HUDEP-2 (cell line): ENCODE measurements around the gene CDC73.
"Not testable (repeated sequence)": the region's sequence is repeated elsewhere in the genome, so short reads cannot be mapped to it uniquely, and the experiment has no call there.

ENCODE experiments used
- DNase-seq, 76 experiments: peaks; one replicate each; lab custom pipeline; 2025; ENCODE audit not compliant: unreplicated experiment in 76 of 76; lab: John Stamatoyannopoulos, UW

CDC73 gene

GRCh38 chr1:193113258-193113991 is 8.4 kb upstream of the CDC73 start:
- no peak for DNase-seq

GRCh38 chr1:193113992-193114332 is 7.9 kb upstream of the CDC73 start:
- DNase-seq: no peak

- DNase-seq: no peak
Measured at GRCh38 chr1:193114485-193115095, 7.2 kb upstream of the CDC73 start.

GRCh38 chr1:193115629-193116227 is 6.1 kb upstream of the CDC73 start:
- DNase-seq: no peak

GRCh38 chr1:193117167-193117566 is 4.7 kb upstream of the CDC73 start:
- DNase-seq: not testable (repeated sequence)

GRCh38 chr1:193118194-193118593 is 3.6 kb upstream of the CDC73 start:
- no peak for DNase-seq

- DNase-seq: no peak
Measured at GRCh38 chr1:193118803-193119730, 2.8 kb upstream of the CDC73 start.

GRCh38 chr1:193120604-193121166 is 1.1 kb upstream of the CDC73 start:
- DNase-seq: no peak

- DNase-seq: no peak
Measured at GRCh38 chr1:193123751-193124150, 1.9 kb downstream of the CDC73 start.

GRCh38 chr1:193125369-193125768 is 3.5 kb downstream of the CDC73 start:
- no peak for DNase-seq

GRCh38 chr1:193131266-193131860 is 9.5 kb downstream of the CDC73 start:
- no peak for DNase-seq

GRCh38 chr1:193140254-193140653 is 18.4 kb downstream of the CDC73 start:
- DNase-seq: no peak

GRCh38 chr1:193141804-193142203 is 20.0 kb downstream of the CDC73 start:
- DNase-seq: no peak

GRCh38 chr1:193142409-193142808 is 20.6 kb downstream of the CDC73 start:
- no peak for DNase-seq

- no peak for DNase-seq
Measured at GRCh38 chr1:193143285-193143684, 21.5 kb downstream of the CDC73 start.

GRCh38 chr1:193144361-193144938 is 22.6 kb downstream of the CDC73 start:
- DNase-seq: no peak

GRCh38 chr1:193144999-193145398 is 23.2 kb downstream of the CDC73 start:
- no peak for DNase-seq

GRCh38 chr1:193156117-193156821 is 34.4 kb downstream of the CDC73 start:
- no peak for DNase-seq

- no peak for DNase-seq
Measured at GRCh38 chr1:193156822-193157142, 35.0 kb downstream of the CDC73 start.

GRCh38 chr1:193157360-193157759 is 35.5 kb downstream of the CDC73 start:
- DNase-seq: no peak
